Measurements from ENCODE around the gene OR2G3. TPM values are rescaled to one million over a fixed set of nuclear protein-coding genes. Genes with fewer than 3 reads are reported as not detected.

OR2G3 gene
- not detected for polyA plus RNA-seq (ENCODE audit: insufficient read length in 10 of 10)
- long read RNA-seq, donor 1 = 0 reads
- long read RNA-seq, donor 2 = 0 reads
- long read RNA-seq, donor 3 = 0 reads
- long read RNA-seq, donor 4 = 0 reads
- long read RNA-seq, donor 5 = 0 reads
- long read RNA-seq, donor 6 = 0 reads
- long read RNA-seq, donor 7 = 0 reads
- long read RNA-seq, donor 8 = 0 reads
- long read RNA-seq, donor 9 = 0 reads

GRCh38 chr1:247605286-247605685 is at the start of gene OR2G3:
Gene OR2G3, plus strand, starts transcription at chr1:247605586. Its CDS starts 0 bp downstream, at chr1:247605586.
- no peak for DNase-seq

GRCh38 chr1:247557926-247558674 is 47.3 kb upstream of the OR2G3 start:
- DNase-seq = no peak

- DNase-seq = no peak
Measured at GRCh38 chr1:247561711-247562110, 43.7 kb upstream of the OR2G3 start.

GRCh38 chr1:247562198-247562597 is 43.2 kb upstream of the OR2G3 start:
- no peak for DNase-seq

- no peak for DNase-seq
Measured at GRCh38 chr1:247574236-247574635, 31.1 kb upstream of the OR2G3 start.

GRCh38 chr1:247574664-247575063 is 30.7 kb upstream of the OR2G3 start:
- DNase-seq = no peak

GRCh38 chr1:247576514-247576913 is 28.9 kb upstream of the OR2G3 start:
- peak in 1 of 3 donors; percentile 2 for DNase-seq

GRCh38 chr1:247578946-247579460 is 26.4 kb upstream of the OR2G3 start:
- no peak for DNase-seq

GRCh38 chr1:247588060-247588459 is 17.3 kb upstream of the OR2G3 start, which contains the start of gene OR2G2:
Gene OR2G2, plus strand, starts transcription at chr1:247588360. Its CDS starts 0 bp downstream, at chr1:247588360.
- DNase-seq = no peak

- no peak for DNase-seq
Measured at GRCh38 chr1:247613405-247613804, 8.0 kb downstream of the OR2G3 start.

- no peak for DNase-seq
Measured at GRCh38 chr1:247614625-247615024, 9.2 kb downstream of the OR2G3 start.

- no peak for DNase-seq
Measured at GRCh38 chr1:247627951-247628350, 22.6 kb downstream of the OR2G3 start.

GRCh38 chr1:247638011-247638410 is 32.6 kb downstream of the OR2G3 start:
- DNase-seq = no peak

GRCh38 chr1:247638781-247639180 is 33.4 kb downstream of the OR2G3 start:
- no peak for DNase-seq

GRCh38 chr1:247639381-247639981 is 34.1 kb downstream of the OR2G3 start:
- peak; percentile 57 to 74 (median 68) for DNase-seq

GRCh38 chr1:247642742-247643141 is 37.4 kb downstream of the OR2G3 start:
- no peak for DNase-seq

- DNase-seq = no peak
Measured at GRCh38 chr1:247646867-247647266, 41.5 kb downstream of the OR2G3 start.

- DNase-seq = peak in 2 of 3 donors; percentile 3 to 9
Measured at GRCh38 chr1:247647864-247648263, 42.5 kb downstream of the OR2G3 start.

GRCh38 chr1:247653040-247653439 is 47.7 kb downstream of the OR2G3 start:
- no peak for DNase-seq
